IPS-18c (cell line): Measurements from ENCODE around the gene TOP3A.
"Not testable (repeated sequence)": the region's sequence is repeated elsewhere in the genome, so short reads cannot be mapped to it uniquely, and the experiment has no call there.

ENCODE experiments used
- H3K4me3 ChIP-seq: 2 replicates; pipeline ENCODE4 v1.7.0; 2013; ENCODE audit warnings: low read depth, mild to moderate bottlenecking, low read length, moderate library complexity; ENCODE audit not compliant: insufficient read depth
- H3K9me3 ChIP-seq: one replicate; pipeline ENCODE4 v1.6.1; 2013; ENCODE audit warnings: mild to moderate bottlenecking, low read length, moderate library complexity; ENCODE audit not compliant: control insufficient read depth, insufficient read depth

Gene TOP3A

GRCh38 chr17:18314731-18315561 lies at the start of gene TOP3A, which contains the start of gene SMCR8:
TOP3A (minus strand) TSS chr17:18314994; CDS start chr17:18314778, 216 bp downstream.
SMCR8 (plus strand) TSS chr17:18315293; CDS start chr17:18315790, 497 bp downstream.
- H3K4me3 ChIP-seq = peak within 1 kb of the TSS; percentile 98

GRCh38 chr17:18364166-18364565 lies 49.4 kb upstream of the TOP3A start:
- H3K9me3 ChIP-seq = peaks cover 3% of the 10 kb centered on the region
- H3K4me3 ChIP-seq = no peak overlapping the region

More at GRCh38 chr17:18314731-18315561, at the start of gene TOP3A, which contains the start of gene SMCR8:
- no peaks in the 10 kb centered on the region for H3K9me3 ChIP-seq

GRCh38 chr17:18363101-18364049 lies 48.6 kb upstream of the TOP3A start, which contains the start of gene SHMT1:
SHMT1 (minus strand) TSS chr17:18363550; CDS start chr17:18355981, 7,569 bp downstream.
- peaks cover 3% of the 10 kb centered on the region for H3K9me3 ChIP-seq
- peak within 1 kb of the TSS; percentile 91 for H3K4me3 ChIP-seq

- peak overlapping the region; percentile 91 for H3K4me3 ChIP-seq
- peaks cover 3% of the 10 kb centered on the region for H3K9me3 ChIP-seq
Observed at GRCh38 chr17:18362698-18363100, 47.9 kb upstream of the TOP3A start.

DNA sequence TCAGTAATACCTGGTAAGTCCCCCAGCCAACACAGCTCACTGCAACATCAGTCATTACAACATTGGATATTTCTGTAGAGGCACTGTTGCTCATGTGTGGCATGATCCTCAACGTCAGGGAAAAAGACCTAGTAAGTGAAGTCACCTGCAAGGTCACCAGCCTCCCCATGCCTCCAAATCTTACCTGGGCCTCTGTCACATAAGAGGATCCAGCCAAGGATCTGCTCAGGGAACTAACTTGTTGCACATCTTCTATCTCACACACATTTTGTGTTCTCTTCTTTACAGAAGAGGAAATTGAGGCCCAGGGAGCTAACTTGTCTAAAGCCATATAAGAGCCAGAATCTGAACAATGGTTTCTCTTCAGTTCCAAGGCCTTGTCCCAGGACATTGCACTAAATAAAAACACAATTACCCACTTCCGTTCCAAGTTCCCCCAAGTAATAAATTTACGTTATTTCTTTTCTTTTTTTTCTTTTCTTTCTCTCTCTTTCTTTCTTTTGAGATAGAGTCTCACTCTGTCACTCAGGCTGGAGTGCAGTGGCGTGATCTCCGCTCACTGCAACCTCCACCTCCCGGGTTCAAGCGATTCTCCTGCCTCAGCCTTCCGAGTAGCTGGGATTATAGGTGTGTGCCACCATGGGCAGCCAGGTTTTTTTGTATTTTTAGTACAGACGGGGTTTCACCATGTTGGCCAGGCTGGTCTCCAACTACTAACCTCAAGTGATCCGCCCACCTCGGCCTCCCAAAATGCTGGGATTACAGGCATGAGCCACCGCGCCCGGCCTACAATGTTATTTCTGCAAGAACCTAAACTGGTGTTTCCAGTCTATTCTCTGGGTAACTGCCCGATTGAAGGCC lies 47.3 kb upstream of the TOP3A start:
- Histone ChIP-seq H3K4me3 (peak overlapping the region; percentile 91), H3K9me3 (peaks cover 3% of the 10 kb centered on the region)

GRCh38 chr17:18360518-18360917 lies 45.7 kb upstream of the TOP3A start:
- Histone ChIP-seq H3K4me3 (no peak overlapping the region), H3K9me3 (peaks cover 3% of the 10 kb centered on the region)

DNA sequence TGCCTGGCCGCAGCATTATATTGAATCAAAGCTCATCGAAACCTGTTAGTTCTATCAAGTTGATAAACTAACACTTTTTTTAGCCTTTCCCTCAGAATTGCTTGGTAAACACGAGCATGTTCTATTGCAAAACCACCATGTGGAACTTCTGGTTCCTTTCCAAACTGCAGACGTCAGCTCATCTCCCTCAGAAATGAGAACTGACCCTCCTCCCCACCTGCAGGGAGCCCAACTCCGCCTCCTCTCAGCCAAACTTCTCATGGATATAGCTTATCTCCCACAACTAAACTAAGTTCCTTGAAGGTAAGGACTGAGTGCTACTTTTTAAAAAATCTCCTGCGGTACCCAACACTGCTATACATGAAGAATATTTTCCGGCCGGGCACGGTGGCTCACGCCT lies 41.8 kb upstream of the TOP3A start:
- Histone ChIP-seq H3K9me3 (no peaks in the 10 kb centered on the region), H3K4me3 (no peak overlapping the region)

DNA sequence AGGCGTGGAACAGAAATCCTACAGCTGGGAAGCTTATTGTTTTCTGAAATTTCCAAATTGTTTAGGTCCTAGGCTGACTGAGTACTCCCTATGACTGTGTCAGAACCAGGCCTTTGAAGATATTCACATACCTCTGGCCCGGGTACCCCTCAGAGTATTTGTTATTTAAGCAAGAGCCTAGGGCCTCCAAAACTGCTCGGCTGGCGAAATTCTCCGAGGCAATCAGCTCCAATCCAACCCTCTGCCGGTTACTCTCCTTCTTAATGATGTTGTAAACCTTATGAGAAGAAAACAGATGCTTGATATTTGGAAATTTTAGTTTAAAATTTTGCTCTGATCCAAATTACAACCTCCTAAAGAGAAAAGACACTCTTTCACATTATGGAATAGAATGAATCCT lies 38.7 kb upstream of the TOP3A start:
- Histone ChIP-seq H3K9me3 (no peaks in the 10 kb centered on the region), H3K4me3 (no peak overlapping the region)

DNA sequence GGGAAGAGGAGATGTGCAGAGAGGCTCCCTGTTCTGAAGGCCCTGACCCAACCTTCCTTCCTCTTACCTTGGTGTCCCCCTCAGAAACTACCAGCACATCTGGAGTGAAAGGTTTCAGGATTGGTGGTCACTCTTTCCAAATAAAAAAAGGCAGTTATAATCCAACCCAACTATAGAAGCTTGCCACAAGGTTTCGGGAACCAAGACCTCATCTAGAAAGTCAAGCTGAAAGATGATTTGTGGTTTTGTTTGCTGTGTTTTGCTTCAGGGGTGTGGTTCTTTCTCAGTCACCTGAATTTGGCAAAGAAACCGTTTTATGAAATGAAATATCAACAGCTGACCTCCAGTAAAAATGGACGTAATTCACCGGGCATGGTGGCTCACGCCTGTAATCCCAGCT lies 29.2 kb upstream of the TOP3A start:
- H3K4me3 ChIP-seq = no peak overlapping the region
- H3K9me3 ChIP-seq = no peaks in the 10 kb centered on the region

- Histone ChIP-seq H3K9me3 (no peaks in the 10 kb centered on the region), H3K4me3 (peak overlapping the region; percentile 20; the same call in 1 of the 2 replicates)
Observed at GRCh38 chr17:18339933-18340332, 25.1 kb upstream of the TOP3A start.

- H3K9me3 ChIP-seq = not testable (repeated sequence)
Observed at GRCh38 chr17:18338158-18338557, 23.4 kb upstream of the TOP3A start.

DNA sequence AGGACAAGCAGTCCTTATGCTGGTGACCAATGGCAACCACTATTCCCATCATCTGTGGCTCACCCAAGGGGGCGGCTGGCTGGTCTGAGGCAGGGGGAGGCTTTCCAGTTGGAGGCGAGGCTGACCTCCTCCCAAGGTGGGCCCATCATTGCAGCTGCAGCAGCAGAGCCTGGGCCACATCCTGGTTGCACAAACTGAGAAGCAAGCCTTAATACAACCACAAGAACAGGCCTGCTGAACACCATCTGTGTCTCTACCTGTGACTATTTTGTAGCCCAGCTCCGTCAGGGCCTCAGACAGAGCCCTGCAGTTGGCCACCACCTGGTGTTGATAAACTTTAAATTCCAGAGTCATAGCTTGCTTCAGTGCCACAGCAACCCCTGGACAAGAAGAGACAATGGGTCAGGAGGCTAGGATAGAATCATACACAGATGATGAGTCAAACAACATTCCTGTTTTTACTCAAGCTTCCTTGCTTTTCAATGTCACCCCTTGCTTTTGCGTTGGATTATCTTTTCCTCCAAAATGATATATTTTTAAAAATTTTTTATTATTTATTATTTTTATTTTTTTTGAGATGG lies 18.2 kb upstream of the TOP3A start:
- H3K9me3 ChIP-seq = peaks cover 2% of the 10 kb centered on the region
- no peak overlapping the region for H3K4me3 ChIP-seq

More at GRCh38 chr17:18338158-18338557, 23.4 kb upstream of the TOP3A start:
- not testable (repeated sequence) for H3K4me3 ChIP-seq

DNA sequence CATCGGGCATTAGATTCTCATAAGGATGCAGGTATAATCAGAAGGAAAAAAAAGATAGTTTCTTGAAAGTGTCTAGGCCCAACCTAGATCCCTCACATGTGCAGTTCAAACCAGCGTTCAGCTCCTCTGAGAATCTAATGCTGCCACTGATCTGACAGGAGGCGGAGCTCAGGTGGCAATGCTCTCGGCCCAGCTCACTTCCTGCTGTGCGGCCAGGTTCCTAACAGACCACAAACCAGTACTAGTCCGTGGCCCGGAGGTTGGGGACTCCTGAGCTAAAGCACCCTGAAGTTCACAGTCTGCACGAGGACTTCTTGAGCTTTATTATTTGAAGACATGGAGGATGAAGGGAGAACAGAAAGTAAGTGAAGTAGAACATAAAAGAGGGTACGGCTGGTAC lies 17.1 kb upstream of the TOP3A start:
- no peak overlapping the region for H3K4me3 ChIP-seq
- H3K9me3 ChIP-seq = peaks cover 2% of the 10 kb centered on the region

GRCh38 chr17:18328643-18329204 lies 13.9 kb upstream of the TOP3A start:
- Histone ChIP-seq H3K9me3 (peaks cover 2% of the 10 kb centered on the region), H3K4me3 (no peak overlapping the region)

GRCh38 chr17:18327556-18327955 lies 12.8 kb upstream of the TOP3A start:
- Histone ChIP-seq H3K4me3 (no peak overlapping the region), H3K9me3 (no peaks in the 10 kb centered on the region)

GRCh38 chr17:18327093-18327492 lies 12.3 kb upstream of the TOP3A start:
- H3K9me3 ChIP-seq = no peaks in the 10 kb centered on the region
- H3K4me3 ChIP-seq = no peak overlapping the region
